Kidney (tissue), 14 donors: Measurements from ENCODE around the gene ABCA7. TPM values are rescaled to one million over a fixed set of nuclear protein-coding genes. Genes with fewer than 3 reads are reported as not detected.

Experiments used
- DNase-seq, 5 donors: peaks; one replicate each; pipeline ENCODE4 v3.0.0-alpha.2; 2013 to 2020
- FAIRE-seq: peaks from 2 replicates; lab custom pipeline; 2012; peaks lifted over from hg19 to GRCh38; lab: Jason Lieb, UNC
- H3K27ac ChIP-seq, 2 donors: one replicate each; pipeline ENCODE4 v1.7.0; 2013; ENCODE audit warnings: low read depth in 2 of 2, low read length in 2 of 2, inconsistent platforms in 1 of 2
- H3K27me3 ChIP-seq: one replicate; pipeline ENCODE4 v1.7.1; 2013; ENCODE audit warnings: low read length, inconsistent platforms; ENCODE audit not compliant: control insufficient read depth, insufficient read depth
- H3K36me3 ChIP-seq, 3 donors: one replicate each; pipeline versions ENCODE4 v1.7.0 to v1.7.1; 2013; ENCODE audit warnings: low read length in 3 of 3, control low read depth in 1 of 3, inconsistent platforms in 1 of 3; ENCODE audit not compliant: insufficient read depth in 3 of 3, control insufficient read depth in 2 of 3
- H3K4me1 ChIP-seq, 3 donors: one replicate each; pipeline versions ENCODE4 v1.7.0 to v1.7.1; 2013; ENCODE audit warnings: low read length in 3 of 3, inconsistent platforms in 1 of 3, low read depth in 1 of 3; ENCODE audit not compliant: control insufficient read depth in 2 of 3, insufficient read depth in 2 of 3
- H3K4me3 ChIP-seq, 3 donors: one replicate each; pipeline versions ENCODE4 v1.7.0 to v1.8.1; 2013; ENCODE audit warnings: low read length in 3 of 3, control low read depth in 1 of 3, inconsistent platforms in 1 of 3
- H3K9ac ChIP-seq, 3 donors: one replicate each; pipeline versions ENCODE4 v1.7.0 to v1.7.1; 2013; ENCODE audit warnings: low read length in 3 of 3, control low read depth in 1 of 3, inconsistent platforms in 1 of 3
- H3K9me3 ChIP-seq, 3 donors: one replicate each; pipeline versions ENCODE4 v1.7.0 to v1.7.1; 2013; ENCODE audit warnings: low read length in 3 of 3, control low read depth in 1 of 3, inconsistent platforms in 1 of 3; ENCODE audit not compliant: control insufficient read depth in 2 of 3, insufficient read depth in 1 of 3
- intact Hi-C: fragments of 100-400 bp; cut with DNase I; formaldehyde crosslinking; loops from one replicate; pipeline ENCODE4 v1.11.1; 2022
- polyA plus RNA-seq: library from polyadenylated mRNA; stranded (reverse); fragments of 350-450 nt; fragmentation: Illumina TruSeq; extraction: RNeasy Lipid Tissue Mini Kit (QIAGEN cat#74804); gene quantifications from one replicate; pipeline ENCODE4 v1.2.3, GENCODE V29; 2014; ENCODE audit warnings: low read depth, low replicate concordance; ENCODE audit not compliant: insufficient read depth
- total RNA-seq: library from RNA; stranded (reverse); fragmentation: NEBNext Ultra II Directional; extraction: Animal tissue kit (Norgen Biotek cat#: 25700); gene quantifications from one replicate; pipeline ENCODE4 v1.2.1, GENCODE V29; 2021
- TF ChIP-seq, protein P1 (sequence below): IDR thresholded peaks from 3 replicates; pipeline ENCODE4 v1.5.1; 2012; ENCODE audit warnings: mild to moderate bottlenecking, moderate library complexity, borderline replicate concordance; ENCODE audit not compliant: insufficient read depth; ENCODE audit errors: extremely low read depth
- donor health status: control.
- donor health status: control.
- donor health status: control.
- donor health status: control.
- donor health status: control.
- donor health status: DM: yes; HTN: yes; CAD: no.
- donor health status: Normal renal cell carcinoma (clear cell type).

ABCA7 gene
- total and polyA plus RNA-seq, 2 donors from 2014 or later, result 11.7 to 20.4 TPM

DNA sequence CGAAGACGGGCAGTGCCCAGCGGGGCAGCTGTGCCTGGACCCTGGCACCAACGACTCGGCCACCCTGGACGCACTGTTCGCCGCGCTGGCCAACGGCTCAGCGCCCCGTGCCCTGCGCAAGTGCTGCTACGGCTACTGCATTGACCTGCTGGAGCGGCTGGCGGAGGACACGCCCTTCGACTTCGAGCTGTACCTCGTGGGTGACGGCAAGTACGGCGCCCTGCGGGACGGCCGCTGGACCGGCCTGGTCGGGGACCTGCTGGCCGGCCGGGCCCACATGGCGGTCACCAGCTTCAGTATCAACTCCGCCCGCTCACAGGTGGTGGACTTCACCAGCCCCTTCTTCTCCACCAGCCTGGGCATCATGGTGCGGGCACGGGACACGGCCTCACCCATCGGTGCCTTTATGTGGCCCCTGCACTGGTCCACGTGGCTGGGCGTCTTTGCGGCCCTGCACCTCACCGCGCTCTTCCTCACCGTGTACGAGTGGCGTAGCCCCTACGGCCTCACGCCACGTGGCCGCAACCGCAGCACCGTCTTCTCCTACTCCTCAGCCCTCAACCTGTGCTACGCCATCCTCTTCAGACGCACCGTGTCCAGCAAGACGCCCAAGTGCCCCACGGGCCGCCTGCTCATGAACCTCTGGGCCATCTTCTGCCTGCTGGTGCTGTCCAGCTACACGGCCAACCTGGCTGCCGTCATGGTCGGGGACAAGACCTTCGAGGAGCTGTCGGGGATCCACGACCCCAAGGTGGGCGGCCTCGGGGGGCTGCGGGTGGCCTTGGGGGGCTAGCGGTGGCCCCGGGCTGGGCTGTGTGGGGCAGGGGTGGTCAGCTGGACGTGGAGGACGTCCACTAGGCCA lies 34.9 kb upstream of the ABCA7 start:
- no peaks in the 10 kb centered on the region for H3K27me3 ChIP-seq

DNA sequence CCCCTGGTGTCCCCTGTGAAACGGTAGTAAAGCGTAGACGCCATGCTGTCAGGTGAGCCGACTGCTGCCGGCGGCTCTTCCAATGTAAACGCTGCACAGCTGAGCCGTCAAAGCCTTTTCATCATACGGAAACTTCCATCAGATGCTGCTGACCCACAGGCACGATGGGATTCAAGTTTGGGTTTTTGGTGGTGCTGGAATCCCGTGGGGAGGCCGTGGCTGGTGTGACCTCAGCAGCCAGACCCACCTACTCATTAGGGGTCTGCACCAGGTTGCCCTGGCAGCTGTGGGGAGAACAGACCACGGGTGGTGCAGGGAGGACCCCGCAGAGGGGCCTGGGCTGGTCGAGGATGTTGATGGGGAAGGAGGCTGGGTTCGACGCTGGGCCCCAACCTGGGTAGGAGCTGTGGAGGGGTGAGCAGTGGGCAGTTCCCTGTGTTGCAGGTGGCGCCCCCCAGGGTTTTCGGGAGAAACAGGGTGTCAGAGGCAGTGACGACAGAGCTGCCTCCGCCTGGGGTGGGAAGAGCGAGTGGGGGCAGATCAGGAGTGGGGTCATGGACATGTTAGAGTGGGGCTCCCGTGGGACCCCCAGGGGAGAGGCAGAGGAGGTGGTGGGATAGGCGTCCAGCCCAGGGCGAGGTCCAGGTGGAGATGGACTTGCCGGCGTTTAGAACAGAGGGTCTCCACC lies 33.1 kb upstream of the ABCA7 start:
- intact Hi-C loops, result no loop called here
- no peaks in the 10 kb centered on the region for H3K27me3 ChIP-seq
- H3K9ac ChIP-seq, result no peak overlapping the region
- no peaks in the 10 kb centered on the region for H3K36me3 ChIP-seq
- FAIRE-seq (no peak), DNase-seq (no peak)
- no peaks in the 10 kb centered on the region for H3K9me3 ChIP-seq
- H3K4me1 ChIP-seq, result no peaks in the 10 kb centered on the region
- H3K4me3 ChIP-seq, result no peak overlapping the region
- TF ChIP-seq, protein P1, sequence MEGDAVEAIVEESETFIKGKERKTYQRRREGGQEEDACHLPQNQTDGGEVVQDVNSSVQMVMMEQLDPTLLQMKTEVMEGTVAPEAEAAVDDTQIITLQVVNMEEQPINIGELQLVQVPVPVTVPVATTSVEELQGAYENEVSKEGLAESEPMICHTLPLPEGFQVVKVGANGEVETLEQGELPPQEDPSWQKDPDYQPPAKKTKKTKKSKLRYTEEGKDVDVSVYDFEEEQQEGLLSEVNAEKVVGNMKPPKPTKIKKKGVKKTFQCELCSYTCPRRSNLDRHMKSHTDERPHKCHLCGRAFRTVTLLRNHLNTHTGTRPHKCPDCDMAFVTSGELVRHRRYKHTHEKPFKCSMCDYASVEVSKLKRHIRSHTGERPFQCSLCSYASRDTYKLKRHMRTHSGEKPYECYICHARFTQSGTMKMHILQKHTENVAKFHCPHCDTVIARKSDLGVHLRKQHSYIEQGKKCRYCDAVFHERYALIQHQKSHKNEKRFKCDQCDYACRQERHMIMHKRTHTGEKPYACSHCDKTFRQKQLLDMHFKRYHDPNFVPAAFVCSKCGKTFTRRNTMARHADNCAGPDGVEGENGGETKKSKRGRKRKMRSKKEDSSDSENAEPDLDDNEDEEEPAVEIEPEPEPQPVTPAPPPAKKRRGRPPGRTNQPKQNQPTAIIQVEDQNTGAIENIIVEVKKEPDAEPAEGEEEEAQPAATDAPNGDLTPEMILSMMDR, result no peak
- no peak overlapping the region for H3K27ac ChIP-seq

More for the DNA sequence above, 34.9 kb upstream of the ABCA7 start:
- no peaks in the 10 kb centered on the region for H3K36me3 ChIP-seq
- no peak overlapping the region for H3K9ac ChIP-seq
- H3K9me3 ChIP-seq, result no peaks in the 10 kb centered on the region
- intact Hi-C loops, result no loop called here
- TF ChIP-seq, protein P1, result no peak
- H3K4me1 ChIP-seq, result no peaks in the 10 kb centered on the region
- H3K4me3 ChIP-seq, result no peak overlapping the region
- DNase-seq, result peak in 1 of 5 donors; percentile 79
- no peak overlapping the region for H3K27ac ChIP-seq
- FAIRE-seq, result no peak

DNA sequence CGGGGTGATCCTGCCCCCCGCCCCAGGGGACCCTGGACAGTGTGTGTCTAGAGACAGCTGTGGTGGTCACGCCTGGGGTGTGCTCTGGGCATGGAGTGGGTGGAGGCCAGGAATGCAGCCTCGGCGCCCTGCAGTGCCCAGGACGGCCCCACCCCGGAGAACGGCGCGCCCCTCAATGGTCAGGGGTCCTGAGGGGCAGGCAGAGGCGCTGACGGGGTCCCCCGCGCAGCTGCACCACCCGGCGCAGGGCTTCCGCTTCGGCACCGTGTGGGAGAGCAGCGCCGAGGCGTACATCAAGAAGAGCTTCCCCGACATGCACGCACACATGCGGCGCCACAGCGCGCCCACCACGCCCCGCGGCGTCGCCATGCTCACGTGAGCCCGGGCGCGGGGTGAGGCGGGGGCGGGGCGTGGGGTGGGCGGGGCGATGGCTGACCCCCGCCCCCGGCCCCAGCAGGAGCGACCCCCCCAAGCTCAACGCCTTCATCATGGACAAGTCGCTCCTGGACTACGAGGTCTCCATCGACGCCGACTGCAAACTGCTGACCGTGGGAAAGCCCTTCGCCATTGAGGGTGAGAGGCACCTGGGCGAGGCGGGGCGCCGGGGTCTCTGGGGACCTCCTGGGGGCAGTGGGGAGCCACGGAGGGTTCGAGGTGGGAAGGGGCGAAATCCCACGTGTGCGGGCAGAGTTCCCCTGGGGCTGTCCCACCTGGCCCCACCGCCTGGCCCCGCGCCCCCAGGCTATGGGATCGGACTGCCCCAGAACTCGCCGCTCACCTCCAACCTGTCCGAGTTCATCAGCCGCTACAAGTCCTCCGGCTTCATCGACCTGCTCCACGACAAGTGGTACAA lies 32.3 kb upstream of the ABCA7 start:
- no peak overlapping the region for H3K4me3 ChIP-seq
- no peak overlapping the region for H3K9ac ChIP-seq
- H3K27me3 ChIP-seq, result no peaks in the 10 kb centered on the region
- intact Hi-C loops, result no loop called here
- no peak overlapping the region for H3K27ac ChIP-seq
- no peaks in the 10 kb centered on the region for H3K4me1 ChIP-seq
- FAIRE-seq (no peak), DNase-seq (peak in 1 of 5 donors; percentile 77)
- TF ChIP-seq, protein P1, result no peak
- no peaks in the 10 kb centered on the region for H3K36me3 ChIP-seq
- H3K9me3 ChIP-seq, result no peaks in the 10 kb centered on the region
